HepG2 (cell line): ENCODE data around the gene FAM76A. TPM values are rescaled to one million over a fixed set of nuclear protein-coding genes. Genes with fewer than 3 reads are reported as not detected.

Experiments used
- ATAC-seq: fragments of 200-7000 bp; cut with Tn5 transposase; 3 replicates; pipeline ENCODE4 v1.9.1; 2020; ENCODE audit warnings: mild to moderate bottlenecking, moderate library complexity
- BruUV-seq: library from RNA; stranded (reverse); fragments of 400-500 nt; replicated peaks from 2 replicates; lab custom pipeline; 2021; lab: Mats Ljungman, UMichigan
- CTCF ChIA-PET: fragments of 300-600 bp; formaldehyde crosslinking; extraction: SDS; loops from one replicate; lab custom pipeline; 2021; ENCODE audit warnings: low total read pairs, inconsistent platforms, low intra/inter-chr PET ratio; lab: Yijun Ruan, JAX
- POLR2A ChIA-PET: fragments of 350-600 bp; sonication (Branson Sonifier 250); formaldehyde crosslinking; loops from one replicate; lab custom pipeline; 2020; ENCODE audit warnings: antibody characterized with exemption, inconsistent platforms; lab: Yijun Ruan, JAX
- DNase-seq: peaks from one replicate; pipeline ENCODE4 v3.0.0-alpha.2; 2015; ENCODE audit warnings: low spot score
- FAIRE-seq: peaks from 3 replicates; lab custom pipeline; 2011; peaks lifted over from hg19 to GRCh38; lab: Jason Lieb, UNC
- H2AFZ ChIP-seq: one replicate; pipeline ENCODE4 v1.6.1; 2011; ENCODE audit warnings: low read length, inconsistent platforms
- H3K27ac ChIP-seq: fragments of 300-600 bp; 3 replicates; pipeline ENCODE4 v1.8.0; 2011; ENCODE audit warnings: mixed run types, mild to moderate bottlenecking, mixed read lengths, low read length, inconsistent platforms; ENCODE audit not compliant: insufficient read depth; ENCODE audit errors: extremely low read length
- H3K27me3 ChIP-seq, 2 experiments: fragments of 200-600 bp in 1 of 2; 2 replicates in 1 of 2; 3 replicates in 1 of 2; pipeline versions ENCODE4 v1.6.0 to v1.8.0; 2011; ENCODE audit warnings: low read length in 2 of 2, mild to moderate bottlenecking in 2 of 2, moderate library complexity in 2 of 2, inconsistent platforms in 1 of 2; ENCODE audit not compliant: insufficient read depth in 2 of 2, control insufficient read depth in 1 of 2
- H3K36me3 ChIP-seq, 2 experiments: fragments of 200-600 bp in 1 of 2; replicated peaks in 1 of 2; 2 replicates in 1 of 2; 3 replicates in 1 of 2; pipeline versions ENCODE4 v1.5.1 to v1.8.0; 2011; ENCODE audit warnings: low read length in 2 of 2, inconsistent platforms in 1 of 2; ENCODE audit not compliant: insufficient read depth in 2 of 2, control insufficient read depth in 1 of 2
- H3K4me1 ChIP-seq: 2 replicates; pipeline ENCODE4 v1.5.1; 2012; ENCODE audit warnings: low read length, inconsistent platforms; ENCODE audit not compliant: insufficient read depth
- H3K4me2 ChIP-seq: 2 replicates; pipeline ENCODE4 v1.6.0; 2011; ENCODE audit warnings: low read depth, low read length, inconsistent platforms
- H3K4me3 ChIP-seq, 3 experiments: fragments of 200-600 bp in 1 of 3; sonication (generic), shearing (Covaris generic) in 1 of 3; replicated peaks in 1 of 3; 2 replicates each; pipeline ENCODE4 v1.5.1; 2011 to 2016; ENCODE audit warnings: low read length in 3 of 3, inconsistent platforms in 2 of 3, low read depth in 2 of 3, mild to moderate bottlenecking in 2 of 3, control low read depth in 1 of 3, mixed read lengths in 1 of 3; ENCODE audit not compliant: insufficient read depth in 1 of 3
- H3K79me2 ChIP-seq: one replicate; pipeline ENCODE4 v1.6.1; 2011; ENCODE audit warnings: low read length, inconsistent platforms; ENCODE audit not compliant: insufficient read depth
- H3K9ac ChIP-seq: 2 replicates; pipeline ENCODE4 v1.6.0; 2011; ENCODE audit warnings: mild to moderate bottlenecking, low read depth, low read length, inconsistent platforms; ENCODE audit not compliant: insufficient read depth
- H3K9me3 ChIP-seq: 2 replicates; pipeline ENCODE4 v1.5.1; 2012; ENCODE audit warnings: mild to moderate bottlenecking, low read length
- H4K20me1 ChIP-seq: 2 replicates; pipeline ENCODE4 v1.6.0; 2011; ENCODE audit warnings: inconsistent platforms, mild to moderate bottlenecking, low read length, moderate library complexity; ENCODE audit not compliant: insufficient read depth
- TCF12 ChIP-seq, 2 experiments: fragments of 450-650 bp in 1 of 2; sonication (generic) in 1 of 2; formaldehyde crosslinking in 1 of 2; IDR thresholded peaks; 2 replicates each; pipeline versions ENCODE4 v1.6.1 to v1.8.0; 2017 to 2022; ENCODE audit warnings: antibody characterized with exemption in 1 of 2, mild to moderate bottlenecking in 1 of 2, missing genetic modification reagents in 1 of 2, moderate library complexity in 1 of 2
- ZFAT ChIP-seq: sonication (generic); formaldehyde crosslinking; conservative IDR thresholded peaks from 2 replicates; pipeline ENCODE4 v1.8.1; 2023; ENCODE audit warnings: missing genetic modification reagents, inconsistent platforms
- WGBS: methylation state at CpG from one replicate; pipeline ENCODE4 v1.1.6; 2017; ENCODE audit warnings: low lambda C conversion rate; 5-methylcytosine and 5-hydroxymethylcytosine counted together
- in situ Hi-C: cut with HindIII; loops from 2 replicates; pipeline ENCODE4 v1.10.0; 2017; ENCODE audit warnings: low pct_unique_long_range_greater_than_20kb; ENCODE audit not compliant: extremely low pct_ligation_motif_present
- intact Hi-C: fragments of 100-400 bp; cut with micrococcal nuclease; formaldehyde crosslinking; loops from one replicate; pipeline ENCODE4 v1.10.0; 2022; ENCODE audit not compliant: unreplicated experiment
- polyA plus RNA-seq, 8 experiments: library from polyadenylated mRNA; depleted of rRNA in 3 of 8; stranded (reverse) in 7 of 8; unstranded in 1 of 8; fragments of >200 nt; fragmentation: Illumina TruSeq in 4 of 8; extraction: Trizol in 4 of 8; gene quantifications; 2 replicates each; pipeline versions ENCODE4 v1.2.1 to v1.2.3, GENCODE V29; 2011 to 2016; ENCODE audit warnings: low read depth in 4 of 8, missing spikeins in 1 of 8, mixed read lengths in 1 of 8; ENCODE audit not compliant: insufficient read depth in 1 of 8
- total RNA-seq, 5 experiments: library from RNA; depleted of rRNA; stranded (reverse); fragments of >200 nt; fragmentation: Illumina TruSeq; extraction: Trizol; gene quantifications; 2 replicates each; pipeline ENCODE4 v1.2.3, GENCODE V29; 2016; ENCODE audit warnings: low read depth in 1 of 5
- TF ChIP-seq, protein P1 (sequence below): IDR thresholded peaks from 2 replicates; pipeline ENCODE4 v1.6.1; 2016; ENCODE audit warnings: missing genetic modification reagents, missing compliant biosample characterization
- TF ChIP-seq, protein P2 (sequence below): fragments of 450-650 bp; IDR thresholded peaks from 2 replicates; pipeline ENCODE4 v1.6.1; 2016
- TF ChIP-seq, protein P3 (sequence below): sonication (generic); formaldehyde crosslinking; IDR thresholded peaks from 2 replicates; pipeline ENCODE4 v1.5.0; 2020; ENCODE audit warnings: missing genetic modification reagents, mild to moderate bottlenecking, borderline replicate concordance
- TF ChIP-seq, protein P4 (sequence below): sonication (generic); formaldehyde crosslinking; IDR thresholded peaks from 2 replicates; pipeline ENCODE4 v1.4.0; 2020; ENCODE audit warnings: missing genetic modification reagents
- TF ChIP-seq, protein P5 (sequence below): IDR thresholded peaks from 2 replicates; pipeline ENCODE4 v1.6.1; 2016; ENCODE audit warnings: missing compliant biosample characterization, missing genetic modification reagents, borderline replicate concordance

The FAM76A gene
- total and polyA plus RNA-seq, 2 of the 13 experiments (the other 11 are each of a cell fraction or from before 2014, with no cell fraction given) = 4.2 to 15.7 TPM

DNA sequence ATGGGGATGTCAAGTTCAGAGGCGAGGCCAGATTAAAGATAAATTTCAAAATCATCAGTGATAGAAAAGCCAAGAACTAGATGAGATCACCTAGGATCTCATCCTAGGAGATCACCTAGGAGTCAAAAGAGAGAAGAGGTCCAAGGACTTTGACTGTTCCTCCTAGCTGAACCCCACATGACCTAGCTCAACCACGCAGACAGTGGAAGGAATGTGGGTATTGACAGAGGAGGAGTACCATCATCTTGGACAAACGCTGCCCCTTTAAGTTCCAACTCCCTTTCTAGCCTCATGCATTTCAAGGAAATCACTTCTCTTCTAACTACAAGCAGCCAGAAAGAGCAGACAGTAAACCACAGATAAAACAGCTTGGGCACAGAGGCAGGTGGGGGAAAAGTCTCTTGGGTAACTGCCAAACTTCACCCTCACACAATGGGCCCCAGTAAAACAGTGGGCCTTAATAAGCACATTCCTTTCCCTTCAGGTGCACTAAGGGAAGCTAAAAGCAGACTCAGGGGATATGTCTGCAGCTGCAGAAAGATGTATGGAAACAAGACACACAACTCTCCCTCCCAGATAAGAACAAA is 12.5 kb upstream of the FAM76A start:
- H3K36me3 ChIP-seq = no peaks in the 10 kb centered on the region
- DNase-seq (no peak), ATAC-seq (no peak), FAIRE-seq (no peak)
- H3K79me2 ChIP-seq = no peaks in the 10 kb centered on the region
- TF ChIP-seq TCF12 (IDR thresholded peaks at IDR 0.05) = no peak
- no peak for TF ChIP-seq TCF12 (CRISPR knock-in tag; IDR thresholded peaks at IDR 0.05)
- H3K27me3 ChIP-seq = no peaks in the 10 kb centered on the region
- no peak overlapping the region for H3K9ac ChIP-seq
- 32% methylated on average over 3 of the region's 3 CpGs for WGBS
- H4K20me1 ChIP-seq = no peaks in the 10 kb centered on the region
- intact Hi-C loops (no loop called here), in situ Hi-C loops (no loop called here)
- H3K4me3 ChIP-seq = no peak overlapping the region
- H3K4me1 ChIP-seq = peaks cover 30% of the 10 kb centered on the region
- H3K27ac ChIP-seq = no peak overlapping the region
- no peak overlapping the region for H3K4me2 ChIP-seq
- CTCF ChIA-PET = no interaction called here
- no peak overlapping the region for H2AFZ ChIP-seq
- POLR2A ChIA-PET = interaction anchor here (1.6 kb wide), 1 partner anchor 12 kb away, joined by 4 read pairs; the partner anchor contains the start of gene FAM76A
- BruUV-seq = no TSS peak
- H3K9me3 ChIP-seq = peaks cover 12% of the 10 kb centered on the region

DNA sequence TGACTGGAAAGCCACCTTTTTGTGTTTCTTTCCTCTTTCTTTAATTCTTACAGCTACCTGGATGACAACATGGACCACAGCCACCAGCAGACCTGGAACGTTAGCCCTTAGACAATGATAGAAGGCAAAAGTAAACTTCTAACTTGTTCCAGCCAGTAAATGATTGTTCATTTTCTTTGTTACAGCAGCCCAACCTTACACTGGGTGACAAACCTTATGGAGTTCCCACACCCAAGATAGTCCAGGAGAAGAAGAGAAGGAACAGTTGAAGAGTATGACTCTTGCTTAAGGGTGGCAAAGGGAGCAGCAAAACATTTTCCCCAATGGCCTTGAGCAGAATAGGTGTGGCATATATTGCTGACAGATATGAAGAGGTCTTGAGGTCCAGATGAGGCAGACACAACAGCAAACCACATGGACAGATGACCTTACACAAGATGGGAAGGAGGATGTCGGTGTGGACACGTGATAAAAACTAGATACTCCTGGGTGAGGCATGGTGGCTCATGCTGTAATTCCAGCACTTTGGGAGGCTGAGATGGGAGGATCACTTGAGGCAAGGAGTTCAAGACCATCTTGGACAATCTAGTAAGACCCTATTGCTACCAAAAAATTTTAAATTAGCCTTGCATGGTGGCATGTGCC is 11.8 kb upstream of the FAM76A start:
- 1% methylated on average over 3 of the region's 3 CpGs for WGBS
- Histone ChIP-seq H3K9ac (no peak overlapping the region), H2AFZ (no peak overlapping the region), H4K20me1 (no peaks in the 10 kb centered on the region), H3K79me2 (no peaks in the 10 kb centered on the region), H3K9me3 (peaks cover 12% of the 10 kb centered on the region), H3K4me3 (no peak overlapping the region), H3K27me3 (no peaks in the 10 kb centered on the region), H3K4me1 (peaks cover 30% of the 10 kb centered on the region), H3K27ac (no peak overlapping the region), H3K4me2 (no peak overlapping the region), H3K36me3 (no peaks in the 10 kb centered on the region)
- no peak for FAIRE-seq
- BruUV-seq = no TSS peak
- ATAC-seq = no peak
- ChIA-PET POLR2A (interaction anchor here (1.6 kb wide), 1 partner anchor 12 kb away, joined by 4 read pairs; the partner anchor contains the start of gene FAM76A), CTCF (no interaction called here)
- no peak for DNase-seq
- intact Hi-C loops (no loop called here), in situ Hi-C loops (no loop called here)
- TF ChIP-seq, protein P1, sequence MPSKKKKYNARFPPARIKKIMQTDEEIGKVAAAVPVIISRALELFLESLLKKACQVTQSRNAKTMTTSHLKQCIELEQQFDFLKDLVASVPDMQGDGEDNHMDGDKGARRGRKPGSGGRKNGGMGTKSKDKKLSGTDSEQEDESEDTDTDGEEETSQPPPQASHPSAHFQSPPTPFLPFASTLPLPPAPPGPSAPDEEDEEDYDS (CRISPR knock-in tag) = no peak
- TF ChIP-seq, protein P2, sequence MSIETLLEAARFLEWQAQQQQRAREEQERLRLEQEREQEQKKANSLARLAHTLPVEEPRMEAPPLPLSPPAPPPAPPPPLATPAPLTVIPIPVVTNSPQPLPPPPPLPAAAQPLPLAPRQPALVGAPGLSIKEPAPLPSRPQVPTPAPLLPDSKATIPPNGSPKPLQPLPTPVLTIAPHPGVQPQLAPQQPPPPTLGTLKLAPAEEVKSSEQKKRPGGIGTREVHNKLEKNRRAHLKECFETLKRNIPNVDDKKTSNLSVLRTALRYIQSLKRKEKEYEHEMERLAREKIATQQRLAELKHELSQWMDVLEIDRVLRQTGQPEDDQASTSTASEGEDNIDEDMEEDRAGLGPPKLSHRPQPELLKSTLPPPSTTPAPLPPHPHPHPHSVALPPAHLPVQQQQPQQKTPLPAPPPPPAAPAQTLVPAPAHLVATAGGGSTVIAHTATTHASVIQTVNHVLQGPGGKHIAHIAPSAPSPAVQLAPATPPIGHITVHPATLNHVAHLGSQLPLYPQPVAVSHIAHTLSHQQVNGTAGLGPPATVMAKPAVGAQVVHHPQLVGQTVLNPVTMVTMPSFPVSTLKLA = peak; percentile 62; the same call in 1 of the 2 replicates
- TF ChIP-seq, protein P3, sequence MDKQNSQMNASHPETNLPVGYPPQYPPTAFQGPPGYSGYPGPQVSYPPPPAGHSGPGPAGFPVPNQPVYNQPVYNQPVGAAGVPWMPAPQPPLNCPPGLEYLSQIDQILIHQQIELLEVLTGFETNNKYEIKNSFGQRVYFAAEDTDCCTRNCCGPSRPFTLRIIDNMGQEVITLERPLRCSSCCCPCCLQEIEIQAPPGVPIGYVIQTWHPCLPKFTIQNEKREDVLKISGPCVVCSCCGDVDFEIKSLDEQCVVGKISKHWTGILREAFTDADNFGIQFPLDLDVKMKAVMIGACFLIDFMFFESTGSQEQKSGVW = no peak
- TF ChIP-seq ZFAT (CRISPR knock-in tag) = no peak
- TF ChIP-seq, protein P4, sequence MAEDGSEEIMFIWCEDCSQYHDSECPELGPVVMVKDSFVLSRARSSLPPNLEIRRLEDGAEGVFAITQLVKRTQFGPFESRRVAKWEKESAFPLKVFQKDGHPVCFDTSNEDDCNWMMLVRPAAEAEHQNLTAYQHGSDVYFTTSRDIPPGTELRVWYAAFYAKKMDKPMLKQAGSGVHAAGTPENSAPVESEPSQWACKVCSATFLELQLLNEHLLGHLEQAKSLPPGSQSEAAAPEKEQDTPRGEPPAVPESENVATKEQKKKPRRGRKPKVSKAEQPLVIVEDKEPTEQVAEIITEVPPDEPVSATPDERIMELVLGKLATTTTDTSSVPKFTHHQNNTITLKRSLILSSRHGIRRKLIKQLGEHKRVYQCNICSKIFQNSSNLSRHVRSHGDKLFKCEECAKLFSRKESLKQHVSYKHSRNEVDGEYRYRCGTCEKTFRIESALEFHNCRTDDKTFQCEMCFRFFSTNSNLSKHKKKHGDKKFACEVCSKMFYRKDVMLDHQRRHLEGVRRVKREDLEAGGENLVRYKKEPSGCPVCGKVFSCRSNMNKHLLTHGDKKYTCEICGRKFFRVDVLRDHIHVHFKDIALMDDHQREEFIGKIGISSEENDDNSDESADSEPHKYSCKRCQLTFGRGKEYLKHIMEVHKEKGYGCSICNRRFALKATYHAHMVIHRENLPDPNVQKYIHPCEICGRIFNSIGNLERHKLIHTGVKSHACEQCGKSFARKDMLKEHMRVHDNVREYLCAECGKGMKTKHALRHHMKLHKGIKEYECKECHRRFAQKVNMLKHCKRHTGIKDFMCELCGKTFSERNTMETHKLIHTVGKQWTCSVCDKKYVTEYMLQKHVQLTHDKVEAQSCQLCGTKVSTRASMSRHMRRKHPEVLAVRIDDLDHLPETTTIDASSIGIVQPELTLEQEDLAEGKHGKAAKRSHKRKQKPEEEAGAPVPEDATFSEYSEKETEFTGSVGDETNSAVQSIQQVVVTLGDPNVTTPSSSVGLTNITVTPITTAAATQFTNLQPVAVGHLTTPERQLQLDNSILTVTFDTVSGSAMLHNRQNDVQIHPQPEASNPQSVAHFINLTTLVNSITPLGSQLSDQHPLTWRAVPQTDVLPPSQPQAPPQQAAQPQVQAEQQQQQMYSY (CRISPR knock-in tag) = no peak
- TF ChIP-seq, protein P5, sequence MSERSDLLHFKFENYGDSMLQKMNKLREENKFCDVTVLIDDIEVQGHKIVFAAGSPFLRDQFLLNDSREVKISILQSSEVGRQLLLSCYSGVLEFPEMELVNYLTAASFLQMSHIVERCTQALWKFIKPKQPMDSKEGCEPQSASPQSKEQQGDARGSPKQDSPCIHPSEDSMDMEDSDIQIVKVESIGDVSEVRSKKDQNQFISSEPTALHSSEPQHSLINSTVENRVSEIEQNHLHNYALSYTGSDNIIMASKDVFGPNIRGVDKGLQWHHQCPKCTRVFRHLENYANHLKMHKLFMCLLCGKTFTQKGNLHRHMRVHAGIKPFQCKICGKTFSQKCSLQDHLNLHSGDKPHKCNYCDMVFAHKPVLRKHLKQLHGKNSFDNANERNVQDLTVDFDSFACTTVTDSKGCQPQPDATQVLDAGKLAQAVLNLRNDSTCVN = no peak
